Left lung (tissue), 10 donors: ENCODE measurements around the gene MYO18B. TPM values are rescaled to one million over a fixed set of nuclear protein-coding genes. Genes with fewer than 3 reads are reported as not detected.

Source experiments
- ATAC-seq: fragments of 200-7000 bp; cut with Tn5 transposase; one replicate; pipeline ENCODE4 v1.9.1; 2020; ENCODE audit warnings: moderate library complexity
- DNase-seq, 4 donors: peaks; one replicate each; pipeline ENCODE4 v3.0.0-alpha.2; 2013 to 2020
- H3K27ac ChIP-seq, 2 donors: fragments of 200-600 bp; sonication (generic) in 1 of 2; one replicate each; pipeline versions ENCODE4 v1.5.0 to v1.8.0; 2020 to 2021
- H3K27me3 ChIP-seq, 2 donors: fragments of 200-600 bp; sonication (generic) in 1 of 2; one replicate each; pipeline versions ENCODE4 v1.5.0 to v1.8.0; 2020 to 2021
- H3K36me3 ChIP-seq, 2 donors: fragments of 200-600 bp; sonication (generic) in 1 of 2; one replicate each; pipeline versions ENCODE4 v1.5.0 to v1.8.0; 2020 to 2021
- H3K4me1 ChIP-seq, 2 donors: fragments of 200-600 bp; one replicate each; pipeline ENCODE4 v1.8.0; 2021
- H3K4me3 ChIP-seq, 2 donors: fragments of 200-600 bp; sonication (generic) in 1 of 2; one replicate each; pipeline versions ENCODE4 v1.5.0 to v1.8.0; 2020 to 2021; ENCODE audit warnings: mild to moderate bottlenecking in 1 of 2
- H3K9me3 ChIP-seq, 2 donors: fragments of 200-600 bp; sonication (generic) in 1 of 2; one replicate each; pipeline versions ENCODE4 v1.5.0 to v1.8.0; 2020 to 2021
- CTCF ChIP-seq, 2 donors: fragments of 200-600 bp; sonication (generic) in 1 of 2; IDR thresholded peaks; one replicate each; pipeline versions ENCODE4 v1.5.0 to v1.8.0; 2021; ENCODE audit warnings: antibody characterized with exemption in 2 of 2
- intact Hi-C, 2 donors: fragments of 100-400 bp; cut with DNase I; formaldehyde crosslinking; loops; one replicate each; pipeline versions ENCODE4 v1.11.2 to v1.14.2; 2022
- polyA plus RNA-seq, 6 donors: library from polyadenylated mRNA; unstranded; fragments of 120-200 nt; gene quantifications; one replicate each; pipeline ENCODE4 v1.2.1, GENCODE V29; 2013; ENCODE audit not compliant: insufficient read length in 6 of 6
- total RNA-seq, 2 donors: library from RNA; stranded (reverse); fragmentation: NEBNext Ultra II Directional; extraction: Animal tissue kit (Norgen Biotek cat#: 25700); gene quantifications; one replicate each; pipeline ENCODE4 v1.2.1, GENCODE V29; 2021
- donor health status: DM: no; HTN: yes; CAD: no.
- donor health status: DM: no; HTN: no; CAD: no.

Gene MYO18B
- total and polyA plus RNA-seq, 8 donors = 0.06 to 0.37 (median 0.15) TPM

GRCh38 chr22:25838960-25839741, 97.2 kb downstream of the MYO18B start:
- H3K4me1 ChIP-seq = no peaks in the 10 kb centered on the region
- no peaks in the 10 kb centered on the region for H3K36me3 ChIP-seq
- peaks cover 0 to 36% of the 10 kb centered on the region in 2 donors for H3K27me3 ChIP-seq
- DNase-seq (no peak), ATAC-seq (no peak)
- H3K27ac ChIP-seq = no peak overlapping the region
- no peak overlapping the region for H3K4me3 ChIP-seq
- no peak for TF ChIP-seq CTCF (IDR thresholded peaks at IDR 0.05)
- intact Hi-C loops = no loop called here
- no peaks in the 10 kb centered on the region for H3K9me3 ChIP-seq

DNA sequence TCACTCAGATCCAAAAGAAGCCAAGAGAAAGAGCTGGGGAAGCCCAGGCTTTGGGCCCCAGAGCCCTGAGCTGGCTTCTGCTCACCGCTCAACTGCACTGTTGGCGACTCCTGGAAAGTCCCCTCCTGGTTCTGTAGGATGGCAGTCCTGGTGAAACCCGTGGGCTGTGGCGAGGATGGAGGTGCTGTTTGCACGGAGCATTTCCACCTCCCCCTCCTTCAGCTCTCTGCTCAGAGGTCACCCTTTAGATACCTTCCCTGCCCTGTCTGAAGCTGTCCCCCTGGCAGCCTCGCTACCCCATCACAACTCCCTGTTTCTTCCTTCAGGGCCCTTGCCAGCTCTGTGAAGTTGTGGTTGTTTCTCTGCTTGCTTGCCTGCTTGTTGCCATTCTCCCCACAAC, 97.8 kb downstream of the MYO18B start:
- no peak for DNase-seq
- TF ChIP-seq CTCF (IDR thresholded peaks at IDR 0.05) = no peak
- Histone ChIP-seq H3K36me3 (no peaks in the 10 kb centered on the region), H3K9me3 (no peaks in the 10 kb centered on the region), H3K4me1 (no peaks in the 10 kb centered on the region), H3K27ac (no peak overlapping the region), H3K4me3 (no peak overlapping the region), H3K27me3 (peaks cover 0 to 40% of the 10 kb centered on the region in 2 donors)
- intact Hi-C loops = no loop called here
- no peak for ATAC-seq

DNA sequence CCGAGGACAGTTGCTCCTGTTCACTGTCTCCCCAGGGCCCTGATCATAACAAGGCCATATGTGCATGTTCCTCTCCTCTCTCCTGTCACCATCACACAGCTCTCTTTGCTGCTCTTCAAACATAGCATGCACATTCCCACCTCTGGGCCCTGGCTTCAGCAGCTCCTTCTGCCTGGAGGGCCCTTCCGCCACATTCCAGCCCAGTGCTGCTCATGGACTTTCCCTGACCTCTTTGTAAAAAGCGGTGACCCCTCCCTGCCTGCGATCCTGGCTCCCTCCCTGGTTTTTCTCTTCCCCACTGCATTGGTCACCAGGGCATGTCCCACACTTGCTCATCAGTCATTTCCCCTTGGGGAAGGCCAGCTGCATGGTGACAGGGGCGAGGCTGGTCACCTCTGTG, 98.2 kb downstream of the MYO18B start:
- intact Hi-C loops = no loop called here
- ATAC-seq (no peak), DNase-seq (no peak)
- H3K4me1 ChIP-seq = no peaks in the 10 kb centered on the region
- peaks cover 0 to 40% of the 10 kb centered on the region in 2 donors for H3K27me3 ChIP-seq
- no peak for TF ChIP-seq CTCF (IDR thresholded peaks at IDR 0.05)
- H3K9me3 ChIP-seq = no peaks in the 10 kb centered on the region
- no peak overlapping the region for H3K4me3 ChIP-seq
- no peak overlapping the region for H3K27ac ChIP-seq
- H3K36me3 ChIP-seq = no peaks in the 10 kb centered on the region

GRCh38 chr22:25840891-25841290, 98.9 kb downstream of the MYO18B start:
- no peak for DNase-seq

More at GRCh38 chr22:25840891-25841290, 98.9 kb downstream of the MYO18B start:
- Histone ChIP-seq H3K9me3 (no peaks in the 10 kb centered on the region), H3K4me3 (no peak overlapping the region), H3K4me1 (no peaks in the 10 kb centered on the region), H3K27ac (no peak overlapping the region), H3K36me3 (no peaks in the 10 kb centered on the region), H3K27me3 (peaks cover 0 to 40% of the 10 kb centered on the region in 2 donors)
- no peak for ATAC-seq
- intact Hi-C loops = no loop called here
- no peak for TF ChIP-seq CTCF (IDR thresholded peaks at IDR 0.05)
